HCT116 (cell line): ENCODE data around the gene LCN1. TPM values are rescaled to one million over a fixed set of nuclear protein-coding genes. Genes with fewer than 3 reads are reported as not detected.

Experiments
- ATAC-seq: fragments of 200-7000 bp; cut with Tn5 transposase; 2 replicates; pipeline ENCODE4 v1.9.1; 2020; ENCODE audit warnings: mild to moderate bottlenecking, moderate library complexity
- BruUV-seq: library from RNA; stranded (reverse); fragments of 400-500 nt; replicated peaks from 2 replicates; lab custom pipeline; 2021; lab: Mats Ljungman, UMichigan
- CTCF ChIA-PET: fragments of 300-600 bp; sonication (Branson Sonifier 250); formaldehyde crosslinking; loops from one replicate; lab custom pipeline; 2021; ENCODE audit warnings: antibody characterized with exemption; lab: Charles Lee
- POLR2A ChIA-PET: fragments of 300-600, 350-600 bp; sonication (Branson Sonifier 250); formaldehyde crosslinking; loops from one replicate; lab custom pipeline; 2021; ENCODE audit warnings: antibody characterized with exemption; lab: Charles Lee
- RAD21 ChIA-PET, 2 experiments: fragments of 300-600 bp; sonication (Branson Sonifier 250); formaldehyde crosslinking; loops; one replicate each; lab custom pipeline; 2023; ENCODE audit warnings: low total read pairs in 2 of 2; ENCODE audit not compliant: uncharacterized antibody in 2 of 2, unreplicated experiment in 2 of 2, low non-redundant PET in 1 of 2; lab: Charles Lee
- DNase-seq: peaks from one replicate; pipeline ENCODE4 v3.0.0-alpha.2; 2010; ENCODE audit warnings: low read depth, low spot score
- H2AFZ ChIP-seq: fragments of 200-600 bp; shearing (Covaris generic), sonication (generic); 2 replicates; pipeline ENCODE4 v1.6.1; 2017; ENCODE audit warnings: low read depth, mixed run types, mixed read lengths, antibody characterized with exemption, low read length; ENCODE audit not compliant: poor library complexity, severe bottlenecking
- H3K27ac ChIP-seq: 2 replicates; pipeline ENCODE4 v1.5.1; 2012; ENCODE audit warnings: low read depth, low read length
- H3K27me3 ChIP-seq: fragments of 200-600 bp; sonication (generic); 2 replicates; pipeline ENCODE4 v1.6.1; 2016; ENCODE audit warnings: mixed run types, low read length, mixed read lengths; ENCODE audit not compliant: insufficient read depth
- H3K36me3 ChIP-seq, 2 experiments: fragments of 200-500 bp in 1 of 2; fragments of 200-600 bp in 1 of 2; sonication (Bioruptor generic) in 1 of 2; sonication (generic) in 1 of 2; 2 replicates each; pipeline versions ENCODE4 v1.5.1 to v1.6.1; 2014 to 2016; ENCODE audit warnings: low read length in 2 of 2, inconsistent platforms in 1 of 2, mixed read lengths in 1 of 2, mixed run types in 1 of 2; ENCODE audit not compliant: insufficient read depth in 2 of 2, control insufficient read depth in 1 of 2
- H3K4me1 ChIP-seq, 2 experiments: fragments of 200-600 bp in 1 of 2; sonication (generic) in 1 of 2; 2 replicates each; pipeline versions ENCODE4 v1.5.1 to v1.6.1; 2012 to 2017; ENCODE audit warnings: low read length in 2 of 2, inconsistent platforms in 1 of 2, mild to moderate bottlenecking in 1 of 2, mixed read lengths in 1 of 2, mixed run types in 1 of 2, moderate library complexity in 1 of 2; ENCODE audit not compliant: insufficient read depth in 2 of 2, control insufficient read depth in 1 of 2
- H3K4me2 ChIP-seq: fragments of 200-600 bp; sonication (generic); 2 replicates; pipeline ENCODE4 v1.6.1; 2017; ENCODE audit warnings: mixed run types, low read length, mixed read lengths
- H3K4me3 ChIP-seq, 2 experiments: fragments of 200-600 bp in 1 of 2; sonication (generic) in 1 of 2; replicated peaks in 1 of 2; 2 replicates each; pipeline ENCODE4 v1.5.1; 2011 to 2016; ENCODE audit warnings: low read length in 2 of 2, control low read depth in 1 of 2, low read depth in 1 of 2, mild to moderate bottlenecking in 1 of 2, mixed read lengths in 1 of 2, mixed run types in 1 of 2
- H3K79me2 ChIP-seq: fragments of 200-600 bp; sonication (generic); 2 replicates; pipeline ENCODE4 v1.6.1; 2017; ENCODE audit warnings: mild to moderate bottlenecking, mixed run types, low read length, moderate library complexity, mixed read lengths; ENCODE audit not compliant: insufficient read depth
- H3K9ac ChIP-seq: fragments of 200-600 bp; sonication (generic); 2 replicates; pipeline ENCODE4 v1.6.1; 2016; ENCODE audit warnings: low read length, mixed read lengths
- H3K9me2 ChIP-seq: fragments of 200-600 bp; sonication (generic), shearing (Covaris generic); 2 replicates; pipeline ENCODE4 v1.6.1; 2017; ENCODE audit warnings: mixed run types, mild to moderate bottlenecking, moderate library complexity; ENCODE audit not compliant: insufficient read depth
- H3K9me3 ChIP-seq, 2 experiments: fragments of 200-500 bp in 1 of 2; fragments of 200-600 bp in 1 of 2; sonication (Bioruptor generic) in 1 of 2; sonication (generic) in 1 of 2; 2 replicates each; pipeline ENCODE4 v1.6.1; 2014 to 2017; ENCODE audit warnings: low read length in 2 of 2, mixed read lengths in 2 of 2, inconsistent platforms in 1 of 2, low read depth in 1 of 2, mild to moderate bottlenecking in 1 of 2, mixed run types in 1 of 2, moderate library complexity in 1 of 2; ENCODE audit not compliant: control insufficient read depth in 1 of 2, insufficient read depth in 1 of 2
- H4K20me1 ChIP-seq: fragments of 200-600 bp; sonication (generic), shearing (Covaris generic); 2 replicates; pipeline ENCODE4 v1.6.1; 2017; ENCODE audit warnings: mixed run types, mild to moderate bottlenecking, moderate library complexity; ENCODE audit not compliant: insufficient read depth
- ATF3 ChIP-seq: IDR thresholded peaks from 2 replicates; pipeline ENCODE4 v1.6.1; 2012
- CBX3 ChIP-seq: IDR thresholded peaks from 2 replicates; pipeline ENCODE4 v1.6.1; 2012; ENCODE audit warnings: low read depth
- CEBPB ChIP-seq: IDR thresholded peaks from 2 replicates; pipeline ENCODE4 v1.6.1; 2012; ENCODE audit warnings: low read depth
- CTCF ChIP-seq, 3 experiments: fragments of 200-600 bp in 1 of 3; sonication (generic) in 1 of 3; IDR thresholded peaks in 2 of 3; conservative IDR thresholded peaks in 1 of 3; 2 replicates each; pipeline ENCODE4 v1.5.1; 2012 to 2017; ENCODE audit warnings: low read depth in 2 of 3, low read length in 2 of 3, antibody characterized with exemption in 1 of 3, borderline replicate concordance in 1 of 3, control low read depth in 1 of 3, mild to moderate bottlenecking in 1 of 3, mixed read lengths in 1 of 3, mixed run types in 1 of 3, moderate library complexity in 1 of 3; ENCODE audit not compliant: insufficient read depth in 1 of 3
- EGR1 ChIP-seq: IDR thresholded peaks from 2 replicates; pipeline ENCODE4 v1.6.1; 2012; ENCODE audit warnings: low read depth
- FOSL1 ChIP-seq: IDR thresholded peaks from 2 replicates; pipeline ENCODE4 v1.6.1; 2012; ENCODE audit warnings: low read depth
- JUND ChIP-seq: IDR thresholded peaks from 2 replicates; pipeline ENCODE4 v1.6.1; 2012
- POLR2A ChIP-seq: IDR thresholded peaks from 2 replicates; pipeline ENCODE4 v1.7.0; 2011; ENCODE audit warnings: borderline replicate concordance; ENCODE audit not compliant: insufficient read depth, insufficient read length; ENCODE audit errors: extremely low read depth
- POLR2AphosphoS5 ChIP-seq: IDR thresholded peaks from 2 replicates; pipeline ENCODE4 v1.6.1; 2011; ENCODE audit warnings: mild to moderate bottlenecking, low read depth, low read length, moderate library complexity
- RAD21 ChIP-seq: IDR thresholded peaks from 2 replicates; pipeline ENCODE4 v1.6.1; 2012; ENCODE audit warnings: low read depth, mild to moderate bottlenecking
- SP1 ChIP-seq: IDR thresholded peaks from 2 replicates; pipeline ENCODE4 v1.6.1; 2012; ENCODE audit warnings: low read depth
- SRF ChIP-seq: IDR thresholded peaks from 2 replicates; pipeline ENCODE4 v1.6.1; 2012; ENCODE audit warnings: low read depth
- ZFX ChIP-seq: fragments of 450-650 bp; IDR thresholded peaks from 2 replicates; pipeline ENCODE4 v1.6.1; 2017
- intact Hi-C: fragments of 100-400 bp; cut with micrococcal nuclease; formaldehyde crosslinking; loops from 2 replicates; pipeline ENCODE4 v1.10.0; 2022
- total RNA-seq: library from RNA; stranded (reverse); gene quantifications from one replicate; pipeline ENCODE4 v1.2.1, GENCODE V29; 2021; ENCODE audit not compliant: unreplicated experiment

Gene LCN1
- total RNA-seq, 1 experiment from 2014 or later: not detected

GRCh38 chr9:135522137-135522877 is 1.1 kb downstream of the LCN1 start:
- Histone ChIP-seq H3K4me2 (no peak overlapping the region), H3K9me2 (no peaks in the 10 kb centered on the region), H3K27me3 (no peaks in the 10 kb centered on the region), H3K79me2 (no peaks in the 10 kb centered on the region), H4K20me1 (no peaks in the 10 kb centered on the region), H2AFZ (no peak overlapping the region), H3K4me3 (no peak overlapping the region), H3K9me3 (no peaks in the 10 kb centered on the region), H3K27ac (no peak overlapping the region), H3K9ac (no peak overlapping the region), H3K36me3 (no peaks in the 10 kb centered on the region), H3K4me1 (peaks cover 0 to 9% of the 10 kb centered on the region in 2 experiments; a peak in 3 of 4 replicates)
- ATAC-seq (no peak), DNase-seq (no peak)
- TF ChIP-seq SP1 (no peak), RAD21 (no peak), SRF (no peak), EGR1 (no peak), FOSL1 (no peak), POLR2A (no peak), JUND (no peak), ZFX (no peak), CBX3 (no peak), POLR2AphosphoS5 (no peak), CTCF (IDR thresholded peaks at IDR 0.05 in 2 of 3, conservative IDR thresholded peaks at IDR 0.05 in 1 of 3; ENCODE audit: borderline replicate concordance in 1 of 3, insufficient read depth in 1 of 3, low read depth in 2 of 3, low read length in 2 of 3) (no peak), ATF3 (no peak), CEBPB (no peak)
- ChIA-PET RAD21 (no interaction called here), POLR2A (no interaction called here), CTCF (no interaction called here)
- no TSS peak for BruUV-seq
- intact Hi-C loops: no loop called here
